SIG-M5 treated with dmso at 0.1 percent for 504 hours (cell line): Measurements from ENCODE around the gene RAB26.
A peak's percentile ranks its signal among the peaks of the same experiment; 100 is the strongest.
"Not testable (repeated sequence)": the region's sequence is repeated elsewhere in the genome, so short reads cannot be mapped to it uniquely, and the experiment has no call there.

Source experiments
- DNase-seq: peaks from one replicate; lab custom pipeline; 2025; ENCODE audit not compliant: unreplicated experiment; lab: John Stamatoyannopoulos, UW

Gene RAB26

GRCh38 chr16:2147981-2148671 is at the start of gene RAB26:
TSS of gene RAB26 (plus strand) at chr16:2148625. CDS start at chr16:2148784, 159 bp downstream.
- peak; percentile 39 for DNase-seq

GRCh38 chr16:2101581-2101980 is 46.8 kb upstream of the RAB26 start:
- not testable (repeated sequence) for DNase-seq

GRCh38 chr16:2102471-2102870 is 46.0 kb upstream of the RAB26 start:
- DNase-seq, result no peak

GRCh38 chr16:2104464-2104863 is 44.0 kb upstream of the RAB26 start:
- not testable (repeated sequence) for DNase-seq

- not testable (repeated sequence) for DNase-seq
These were observed 43.1 kb upstream of the RAB26 start for GRCh38 chr16:2105291-2105690.

- not testable (repeated sequence) for DNase-seq
These were observed 42.7 kb upstream of the RAB26 start for GRCh38 chr16:2105769-2106168.

GRCh38 chr16:2106211-2106610 is 42.2 kb upstream of the RAB26 start:
- DNase-seq, result not testable (repeated sequence)

- DNase-seq, result not testable (repeated sequence)
These were observed 41.2 kb upstream of the RAB26 start for GRCh38 chr16:2107121-2107790.

- DNase-seq, result not testable (repeated sequence)
These were observed 40.7 kb upstream of the RAB26 start for GRCh38 chr16:2107791-2108125.

- not testable (repeated sequence) for DNase-seq
These were observed 39.8 kb upstream of the RAB26 start for GRCh38 chr16:2108446-2109270.

GRCh38 chr16:2109271-2109580 is 39.2 kb upstream of the RAB26 start:
- DNase-seq, result not testable (repeated sequence)

- DNase-seq, result not testable (repeated sequence)
These were observed 38.6 kb upstream of the RAB26 start for GRCh38 chr16:2109872-2110271.

- not testable (repeated sequence) for DNase-seq
These were observed 38.0 kb upstream of the RAB26 start for GRCh38 chr16:2110332-2111008.

GRCh38 chr16:2111009-2111353 is 37.4 kb upstream of the RAB26 start:
- DNase-seq, result not testable (repeated sequence)

- not testable (repeated sequence) for DNase-seq
These were observed 36.8 kb upstream of the RAB26 start for GRCh38 chr16:2111412-2112335.

- DNase-seq, result not testable (repeated sequence)
These were observed 35.8 kb upstream of the RAB26 start for GRCh38 chr16:2112539-2113106.

- DNase-seq, result not testable (repeated sequence)
These were observed 34.2 kb upstream of the RAB26 start for GRCh38 chr16:2114225-2114624.

GRCh38 chr16:2114885-2115590 is 33.4 kb upstream of the RAB26 start:
- DNase-seq, result not testable (repeated sequence)

- DNase-seq, result no peak
These were observed 32.8 kb upstream of the RAB26 start for GRCh38 chr16:2115591-2115973.
